HL-60/S4 treated with phorbol 12-myristate 13-acetate at 8.2 ng/mL for 4 days and 3 days (cell line): ENCODE results near the gene TASOR.

Source experiments
- in situ Hi-C: fragments of 300-500 bp; cut with MboI; formaldehyde crosslinking; loops from 2 replicates; pipeline ENCODE4 v1.15.0; 2022; ENCODE audit warnings: low sequenced_read_pairs

TASOR gene

GRCh38 chr3:56688191-56688590 is 5.1 kb upstream of the TASOR start:
- in situ Hi-C loops, result loop anchor here (25.0 kb wide), 1 partner anchor 99 kb away; no protein-coding TSS in a partner anchor

GRCh38 chr3:56684029-56684428 is 964 bp upstream of the TASOR start:
- in situ Hi-C loops, result loop anchor here (25.0 kb wide), 1 partner anchor 103 kb away; no protein-coding TSS in a partner anchor

GRCh38 chr3:56682462-56683121 is 473 bp downstream of the TASOR start:
- in situ Hi-C loops, result loop anchor here (25.0 kb wide), 1 partner anchor 105 kb away; no protein-coding TSS in a partner anchor

- in situ Hi-C loops, result loop anchor here (25.0 kb wide), 1 partner anchor 105 kb away; no protein-coding TSS in a partner anchor
These were observed 1.0 kb downstream of the TASOR start for GRCh38 chr3:56681984-56682461.

- in situ Hi-C loops, result loop anchor here (25.0 kb wide), 1 partner anchor 107 kb away; no protein-coding TSS in a partner anchor
These were observed 2.9 kb downstream of the TASOR start for GRCh38 chr3:56680054-56680580.

- in situ Hi-C loops, result loop anchor here (25.0 kb wide), 1 partner anchor 110 kb away; no protein-coding TSS in a partner anchor
These were observed 5.8 kb downstream of the TASOR start for GRCh38 chr3:56677286-56677685.

GRCh38 chr3:56673781-56674457 is 9.1 kb downstream of the TASOR start:
- in situ Hi-C loops, result no loop called here

GRCh38 chr3:56667973-56668579 is 15.0 kb downstream of the TASOR start:
- in situ Hi-C loops, result no loop called here

- in situ Hi-C loops, result no loop called here
These were observed 18.2 kb downstream of the TASOR start for GRCh38 chr3:56664823-56665222.

GRCh38 chr3:56655709-56656108 is 27.4 kb downstream of the TASOR start:
- in situ Hi-C loops, result no loop called here

- in situ Hi-C loops, result no loop called here
These were observed 28.6 kb downstream of the TASOR start for GRCh38 chr3:56654460-56654859.

GRCh38 chr3:56645407-56645806 is 37.7 kb downstream of the TASOR start:
- in situ Hi-C loops, result no loop called here

GRCh38 chr3:56633602-56634535 is 49.2 kb downstream of the TASOR start:
- in situ Hi-C loops, result no loop called here
